Endothelial cell of umbilical vein (primary cell): ENCODE measurements around the gene MYH15. TPM values are rescaled to one million over a fixed set of nuclear protein-coding genes. Genes with fewer than 3 reads are reported as not detected.

Source experiments
- BruUV-seq: library from RNA; stranded (reverse); fragments of 400-500 nt; replicated peaks from 2 replicates; lab custom pipeline; 2021; lab: Mats Ljungman, UMichigan
- CTCF ChIA-PET: fragments of 300-600, 350-600 bp; sonication (Branson Sonifier 250); formaldehyde crosslinking; loops from one replicate; lab custom pipeline; 2021; ENCODE audit warnings: antibody characterized with exemption, inconsistent platforms; lab: Charles Lee
- POLR2A ChIA-PET: fragments of 300-600, 350-600 bp; sonication (Branson Sonifier 250); formaldehyde crosslinking; loops from one replicate; lab custom pipeline; 2021; ENCODE audit warnings: antibody characterized with exemption, inconsistent platforms; lab: Charles Lee
- DNase-seq: peaks from one replicate; pipeline ENCODE4 v3.0.0-alpha.2; 2011; ENCODE audit warnings: low read depth, low spot score
- FAIRE-seq: peaks from 2 replicates; lab custom pipeline; 2011; peaks lifted over from hg19 to GRCh38; lab: Jason Lieb, UNC
- H2AFZ ChIP-seq: 2 replicates; pipeline ENCODE4 v1.6.0; 2012; ENCODE audit warnings: low read depth, low read length, control low read depth, inconsistent platforms
- H3K27ac ChIP-seq: 2 replicates; pipeline ENCODE4 v1.5.1; 2011; ENCODE audit warnings: low read depth, mild to moderate bottlenecking, control low read depth, low read length, moderate library complexity; ENCODE audit not compliant: insufficient read depth
- H3K27me3 ChIP-seq, 2 experiments: 2 replicates each; pipeline versions ENCODE4 v1.6.0 to v1.6.1; 2011; ENCODE audit warnings: low read length in 2 of 2, mixed read lengths in 1 of 2; ENCODE audit not compliant: control insufficient read depth in 2 of 2, insufficient read depth in 2 of 2
- H3K36me3 ChIP-seq, 2 experiments: 2 replicates in 1 of 2; 3 replicates in 1 of 2; pipeline ENCODE4 v1.5.1; 2011; ENCODE audit warnings: low read length in 2 of 2, mild to moderate bottlenecking in 1 of 2, moderate library complexity in 1 of 2; ENCODE audit not compliant: control insufficient read depth in 2 of 2, insufficient read depth in 2 of 2; ENCODE audit errors: extremely low read depth in 1 of 2
- H3K4me1 ChIP-seq: 3 replicates; pipeline ENCODE4 v1.5.1; 2011; ENCODE audit warnings: mild to moderate bottlenecking, low read length; ENCODE audit not compliant: control insufficient read depth, insufficient read depth; ENCODE audit errors: extremely low read depth
- H3K4me2 ChIP-seq: 2 replicates; pipeline ENCODE4 v1.6.1; 2011; ENCODE audit warnings: low read length, control low read depth, mixed read lengths; ENCODE audit not compliant: insufficient read depth
- H3K4me3 ChIP-seq, 3 experiments: fragments of 200-600 bp in 1 of 3; sonication (generic), shearing (Covaris generic) in 1 of 3; replicated peaks in 1 of 3; 2 replicates each; pipeline ENCODE4 v1.5.1; 2011 to 2016; ENCODE audit warnings: control low read depth in 3 of 3, low read length in 3 of 3, mild to moderate bottlenecking in 2 of 3, inconsistent platforms in 1 of 3, low read depth in 1 of 3, moderate library complexity in 1 of 3; ENCODE audit not compliant: insufficient read depth in 1 of 3
- H3K79me2 ChIP-seq: 2 replicates; pipeline ENCODE4 v1.6.0; 2012; ENCODE audit warnings: low read length, inconsistent platforms; ENCODE audit not compliant: control insufficient read depth, insufficient read depth
- H3K9ac ChIP-seq: replicated peaks from 2 replicates; pipeline ENCODE3; 2011; ENCODE audit warnings: low read length, control low read depth; ENCODE audit not compliant: insufficient read depth; ENCODE audit errors: extremely low read depth
- H3K9me1 ChIP-seq: replicated peaks from 3 replicates; pipeline ENCODE4 v1.6.0; 2011; ENCODE audit warnings: mild to moderate bottlenecking, low read length; ENCODE audit not compliant: control insufficient read depth, insufficient read depth; ENCODE audit errors: extremely low read depth
- H3K9me3 ChIP-seq: replicated peaks from 2 replicates; pipeline ENCODE4 v1.5.1; 2012; ENCODE audit warnings: low read length, inconsistent platforms; ENCODE audit not compliant: control insufficient read depth, insufficient read depth
- H4K20me1 ChIP-seq: replicated peaks from 2 replicates; pipeline ENCODE3; 2011; ENCODE audit warnings: mild to moderate bottlenecking, low read length; ENCODE audit not compliant: control insufficient read depth, insufficient read depth; ENCODE audit errors: extremely low read depth
- EZH2 ChIP-seq: IDR thresholded peaks from 2 replicates; pipeline ENCODE4 v1.6.1; 2012; ENCODE audit warnings: borderline replicate concordance, low read depth, mild to moderate bottlenecking, moderate library complexity, low read length, inconsistent platforms; ENCODE audit not compliant: severe bottlenecking
- FOS ChIP-seq: IDR thresholded peaks from 2 replicates; pipeline ENCODE4 v1.6.1; 2011; ENCODE audit warnings: mild to moderate bottlenecking, low read length, moderate library complexity, borderline replicate concordance; ENCODE audit not compliant: insufficient read depth
- GATA2 ChIP-seq: IDR thresholded peaks from 2 replicates; pipeline ENCODE4 v1.7.0; 2011; ENCODE audit warnings: low read depth, mild to moderate bottlenecking, moderate library complexity, mixed read lengths, low read length; ENCODE audit not compliant: insufficient read length, insufficient read depth
- JUN ChIP-seq: IDR thresholded peaks from 2 replicates; pipeline ENCODE4 v1.6.1; 2011; ENCODE audit warnings: borderline replicate concordance, low read depth; ENCODE audit not compliant: insufficient read length, insufficient read depth
- POLR2A ChIP-seq: IDR thresholded peaks from 2 replicates; pipeline ENCODE4 v1.6.1; 2012; ENCODE audit warnings: low read depth, mild to moderate bottlenecking, control low read depth, low read length
- POLR2AphosphoS5 ChIP-seq: IDR thresholded peaks from 2 replicates; pipeline ENCODE4 v1.6.1; 2012; ENCODE audit warnings: low read depth, mild to moderate bottlenecking, control low read depth, low read length, moderate library complexity; ENCODE audit not compliant: insufficient read depth
- dilution Hi-C: fragments of 300-500 bp; cut with MboI; formaldehyde crosslinking; loops from one replicate; pipeline ENCODE4 v1.15.0; 2019; ENCODE audit warnings: low sequenced_read_pairs; ENCODE audit not compliant: extremely low pct_ligation_motif_present
- intact Hi-C: fragments of 100-400 bp; cut with micrococcal nuclease; formaldehyde crosslinking; loops from one replicate; pipeline ENCODE4 v1.10.0; 2022
- polyA plus RNA-seq, 4 experiments: library from polyadenylated mRNA; depleted of rRNA in 3 of 4; stranded (reverse) in 3 of 4; unstranded in 1 of 4; fragments of >200 nt; gene quantifications; 2 replicates each; pipeline versions ENCODE4 v1.2.1 to v1.2.3, GENCODE V29; 2011 to 2012; ENCODE audit warnings: missing spikeins in 1 of 4
- total RNA-seq: library from RNA; stranded (reverse); gene quantifications from 2 replicates; pipeline ENCODE4 v1.2.3, GENCODE V29; 2021
- TF ChIP-seq, protein P1 (sequence below), 2 donors: IDR thresholded peaks; 1 replicate in 1 of 2; 2 replicates in 1 of 2; pipeline ENCODE4 v1.5.1; 2011; ENCODE audit warnings: low read length in 2 of 2, mild to moderate bottlenecking in 2 of 2, moderate library complexity in 2 of 2, control low read depth in 1 of 2, inconsistent platforms in 1 of 2, low read depth in 1 of 2; ENCODE audit not compliant: insufficient read depth in 1 of 2; ENCODE audit errors: extremely low read depth in 1 of 2
- TF ChIP-seq, protein P2 (sequence below): IDR thresholded peaks from 2 replicates; pipeline ENCODE4 v1.6.1; 2011; ENCODE audit not compliant: insufficient read depth, insufficient read length

The MYH15 gene
- total and polyA plus RNA-seq, 2 donors (not counting 3 experiments of a cell fraction or from before 2014, with no cell fraction given) = 0.27 TPM; not detected in 1

DNA sequence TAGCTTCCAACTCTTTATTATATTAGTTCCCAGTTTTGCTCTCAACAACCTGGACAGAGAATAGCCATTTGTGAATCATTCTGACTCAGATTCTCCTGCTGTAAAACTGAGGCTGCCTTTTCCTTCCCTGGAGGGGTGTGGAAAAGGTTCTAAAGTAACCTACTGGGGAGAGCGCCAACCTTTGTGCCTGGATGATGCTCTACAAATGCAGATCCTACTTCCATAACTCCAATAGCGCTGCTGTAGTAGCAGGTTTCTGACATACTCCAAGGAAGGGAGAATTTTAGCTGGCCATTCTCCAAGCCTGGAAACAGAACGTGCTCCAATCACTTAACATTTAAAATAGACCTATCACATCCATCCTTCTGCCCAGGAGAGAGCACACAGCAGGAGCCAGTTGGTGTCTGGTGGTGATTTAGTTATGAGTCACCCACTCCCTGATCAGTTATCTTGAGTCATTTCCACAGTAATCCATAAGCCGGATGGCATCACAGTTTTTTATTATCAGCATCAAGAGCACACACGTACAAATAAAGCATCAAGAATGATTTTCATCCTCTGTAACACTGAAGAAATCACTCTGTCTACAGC is 38.3 kb downstream of the MYH15 start:
- peak overlapping the region; percentile 94 for H2AFZ ChIP-seq
- dilution Hi-C loops = no loop called here
- H3K9ac ChIP-seq = peak overlapping the region; percentile 46
- peak overlapping the region; percentile 87 for H3K4me2 ChIP-seq
- no peaks in the 10 kb centered on the region for H3K27me3 ChIP-seq
- DNase-seq = peak; percentile 78
- peak; percentile 86 for FAIRE-seq
- H3K79me2 ChIP-seq = no peaks in the 10 kb centered on the region
- BruUV-seq = TSS peak; percentile 87
- H3K4me3 ChIP-seq = no peak overlapping the region
- H3K4me1 ChIP-seq = peaks cover 19% of the 10 kb centered on the region
- POLR2A ChIA-PET = no interaction called here
- no peaks in the 10 kb centered on the region for H3K9me1 ChIP-seq
- peak; percentile 38 for TF ChIP-seq POLR2AphosphoS5
- TF ChIP-seq FOS = peak; percentile 97
- peak; percentile 89 for TF ChIP-seq GATA2
- TF ChIP-seq EZH2 = no peak
- TF ChIP-seq JUN = peak; percentile 90
- H4K20me1 ChIP-seq = no peaks in the 10 kb centered on the region
- no peaks in the 10 kb centered on the region for H3K36me3 ChIP-seq
- H3K27ac ChIP-seq = peak overlapping the region; percentile 81
- no peaks in the 10 kb centered on the region for H3K9me3 ChIP-seq
- CTCF ChIA-PET = interaction anchor here (0.7 to 1.5 kb wide), 4 partner anchors 12 to 65 kb away, joined by 3 to 4 read pairs (median 3); no protein-coding TSS in a partner anchor
- intact Hi-C loops = loop anchor here (10.0 kb wide), 1 partner anchor 127 kb away; no protein-coding TSS in a partner anchor

DNA sequence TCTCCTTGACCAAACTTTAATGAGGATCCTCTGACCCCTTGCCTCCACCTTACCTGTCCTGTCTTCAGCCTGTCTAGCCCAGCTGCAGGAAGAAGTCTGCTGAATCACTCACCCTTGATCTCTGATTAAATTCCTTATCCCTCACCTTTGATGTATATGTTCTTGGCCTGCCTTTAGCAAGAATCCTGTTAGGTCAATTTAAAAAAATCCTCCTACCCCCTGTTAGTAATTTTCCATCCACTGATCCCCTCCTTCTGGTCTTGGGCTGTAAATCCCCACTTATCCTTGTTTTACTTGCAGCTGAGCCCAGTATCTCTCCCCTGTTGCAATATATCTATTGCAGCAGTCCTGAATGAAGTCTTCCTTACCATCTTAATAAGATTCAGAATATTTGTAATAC is 39.0 kb downstream of the MYH15 start:
- H3K9ac ChIP-seq = peak overlapping the region; percentile 46
- H3K9me1 ChIP-seq = no peaks in the 10 kb centered on the region
- no peaks in the 10 kb centered on the region for H4K20me1 ChIP-seq
- H3K27me3 ChIP-seq = no peaks in the 10 kb centered on the region
- no peaks in the 10 kb centered on the region for H3K9me3 ChIP-seq
- peak overlapping the region; percentile 87 for H3K4me2 ChIP-seq
- TF ChIP-seq POLR2AphosphoS5 (no peak), POLR2A (no peak), GATA2 (no peak), EZH2 (no peak), FOS (no peak)
- TF ChIP-seq, protein P1, sequence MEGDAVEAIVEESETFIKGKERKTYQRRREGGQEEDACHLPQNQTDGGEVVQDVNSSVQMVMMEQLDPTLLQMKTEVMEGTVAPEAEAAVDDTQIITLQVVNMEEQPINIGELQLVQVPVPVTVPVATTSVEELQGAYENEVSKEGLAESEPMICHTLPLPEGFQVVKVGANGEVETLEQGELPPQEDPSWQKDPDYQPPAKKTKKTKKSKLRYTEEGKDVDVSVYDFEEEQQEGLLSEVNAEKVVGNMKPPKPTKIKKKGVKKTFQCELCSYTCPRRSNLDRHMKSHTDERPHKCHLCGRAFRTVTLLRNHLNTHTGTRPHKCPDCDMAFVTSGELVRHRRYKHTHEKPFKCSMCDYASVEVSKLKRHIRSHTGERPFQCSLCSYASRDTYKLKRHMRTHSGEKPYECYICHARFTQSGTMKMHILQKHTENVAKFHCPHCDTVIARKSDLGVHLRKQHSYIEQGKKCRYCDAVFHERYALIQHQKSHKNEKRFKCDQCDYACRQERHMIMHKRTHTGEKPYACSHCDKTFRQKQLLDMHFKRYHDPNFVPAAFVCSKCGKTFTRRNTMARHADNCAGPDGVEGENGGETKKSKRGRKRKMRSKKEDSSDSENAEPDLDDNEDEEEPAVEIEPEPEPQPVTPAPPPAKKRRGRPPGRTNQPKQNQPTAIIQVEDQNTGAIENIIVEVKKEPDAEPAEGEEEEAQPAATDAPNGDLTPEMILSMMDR (IDR thresholded peaks at IDR 0.05; ENCODE audit: extremely low read depth in 1 of 2, insufficient read depth in 1 of 2, low read depth in 1 of 2, low read length in 2 of 2) = no peak
- TF ChIP-seq, protein P2, sequence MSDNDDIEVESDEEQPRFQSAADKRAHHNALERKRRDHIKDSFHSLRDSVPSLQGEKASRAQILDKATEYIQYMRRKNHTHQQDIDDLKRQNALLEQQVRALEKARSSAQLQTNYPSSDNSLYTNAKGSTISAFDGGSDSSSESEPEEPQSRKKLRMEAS = no peak
- ChIA-PET CTCF (interaction anchor here (0.7 to 1.5 kb wide), 4 partner anchors 11 to 64 kb away, joined by 3 to 4 read pairs (median 3); no protein-coding TSS in a partner anchor), POLR2A (no interaction called here)
- H3K27ac ChIP-seq = peak overlapping the region; percentile 81
- DNase-seq (no peak), FAIRE-seq (no peak)
- peak overlapping the region; percentile 94 for H2AFZ ChIP-seq
- BruUV-seq = no TSS peak
- intact Hi-C loops (loop anchor here (10.0 kb wide), 1 partner anchor 127 kb away; no protein-coding TSS in a partner anchor), dilution Hi-C loops (no loop called here)
- H3K4me3 ChIP-seq = no peak overlapping the region
- H3K36me3 ChIP-seq = no peaks in the 10 kb centered on the region
- H3K4me1 ChIP-seq = peaks cover 19% of the 10 kb centered on the region
- no peaks in the 10 kb centered on the region for H3K79me2 ChIP-seq
